ENCODE measurements around the gene NRL. TPM values are rescaled to one million over a fixed set of nuclear protein-coding genes. Genes with fewer than 3 reads are reported as not detected.

Gene NRL
- polyA plus RNA-seq, 2 of the 4 experiments (the other 2 are of a cell fraction): 0.93 to 0.97 TPM

DNA sequence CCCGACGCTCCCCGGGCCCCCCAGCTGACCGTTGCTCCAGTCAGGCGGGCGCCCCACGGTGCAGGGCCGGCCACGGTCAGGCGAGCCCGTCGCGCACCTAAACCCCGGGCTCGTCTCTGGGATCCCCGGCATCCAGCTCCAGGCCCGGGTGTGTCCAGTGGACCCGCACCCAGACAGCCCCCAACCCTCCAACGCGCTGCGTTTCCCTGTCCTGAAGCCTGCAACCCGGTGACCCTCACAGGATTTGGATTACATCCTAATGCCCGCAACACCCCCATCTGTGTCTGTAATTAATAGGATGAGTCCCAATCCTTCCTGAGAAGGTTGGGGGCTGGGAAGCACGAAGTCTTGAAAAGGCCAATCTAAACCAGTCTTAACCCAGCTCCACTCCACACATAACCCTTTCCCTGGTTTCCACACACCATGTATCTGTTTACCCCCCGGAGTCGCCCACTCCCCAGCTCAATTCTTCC is 33.0 kb downstream of the NRL start (continued):
- TF ChIP-seq, protein P1, sequence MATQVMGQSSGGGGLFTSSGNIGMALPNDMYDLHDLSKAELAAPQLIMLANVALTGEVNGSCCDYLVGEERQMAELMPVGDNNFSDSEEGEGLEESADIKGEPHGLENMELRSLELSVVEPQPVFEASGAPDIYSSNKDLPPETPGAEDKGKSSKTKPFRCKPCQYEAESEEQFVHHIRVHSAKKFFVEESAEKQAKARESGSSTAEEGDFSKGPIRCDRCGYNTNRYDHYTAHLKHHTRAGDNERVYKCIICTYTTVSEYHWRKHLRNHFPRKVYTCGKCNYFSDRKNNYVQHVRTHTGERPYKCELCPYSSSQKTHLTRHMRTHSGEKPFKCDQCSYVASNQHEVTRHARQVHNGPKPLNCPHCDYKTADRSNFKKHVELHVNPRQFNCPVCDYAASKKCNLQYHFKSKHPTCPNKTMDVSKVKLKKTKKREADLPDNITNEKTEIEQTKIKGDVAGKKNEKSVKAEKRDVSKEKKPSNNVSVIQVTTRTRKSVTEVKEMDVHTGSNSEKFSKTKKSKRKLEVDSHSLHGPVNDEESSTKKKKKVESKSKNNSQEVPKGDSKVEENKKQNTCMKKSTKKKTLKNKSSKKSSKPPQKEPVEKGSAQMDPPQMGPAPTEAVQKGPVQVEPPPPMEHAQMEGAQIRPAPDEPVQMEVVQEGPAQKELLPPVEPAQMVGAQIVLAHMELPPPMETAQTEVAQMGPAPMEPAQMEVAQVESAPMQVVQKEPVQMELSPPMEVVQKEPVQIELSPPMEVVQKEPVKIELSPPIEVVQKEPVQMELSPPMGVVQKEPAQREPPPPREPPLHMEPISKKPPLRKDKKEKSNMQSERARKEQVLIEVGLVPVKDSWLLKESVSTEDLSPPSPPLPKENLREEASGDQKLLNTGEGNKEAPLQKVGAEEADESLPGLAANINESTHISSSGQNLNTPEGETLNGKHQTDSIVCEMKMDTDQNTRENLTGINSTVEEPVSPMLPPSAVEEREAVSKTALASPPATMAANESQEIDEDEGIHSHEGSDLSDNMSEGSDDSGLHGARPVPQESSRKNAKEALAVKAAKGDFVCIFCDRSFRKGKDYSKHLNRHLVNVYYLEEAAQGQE (IDR thresholded peaks at IDR 0.05): no peak
- TF ChIP-seq HEYL (CRISPR knock-in tag; IDR thresholded peaks at IDR 0.05) (no peak), SMC3 (IDR thresholded peaks at IDR 0.05) (no peak), NPAS2 (CRISPR knock-in tag; IDR thresholded peaks at IDR 0.05; ENCODE audit: borderline replicate concordance) (no peak), RCOR1 (IDR thresholded peaks at IDR 0.05; ENCODE audit: low read depth, low read length) (no peak)
- TF ChIP-seq, protein P2, sequence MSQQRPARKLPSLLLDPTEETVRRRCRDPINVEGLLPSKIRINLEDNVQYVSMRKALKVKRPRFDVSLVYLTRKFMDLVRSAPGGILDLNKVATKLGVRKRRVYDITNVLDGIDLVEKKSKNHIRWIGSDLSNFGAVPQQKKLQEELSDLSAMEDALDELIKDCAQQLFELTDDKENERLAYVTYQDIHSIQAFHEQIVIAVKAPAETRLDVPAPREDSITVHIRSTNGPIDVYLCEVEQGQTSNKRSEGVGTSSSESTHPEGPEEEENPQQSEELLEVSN (IDR thresholded peaks at IDR 0.05; ENCODE audit: borderline replicate concordance, low read depth): no peak

DNA sequence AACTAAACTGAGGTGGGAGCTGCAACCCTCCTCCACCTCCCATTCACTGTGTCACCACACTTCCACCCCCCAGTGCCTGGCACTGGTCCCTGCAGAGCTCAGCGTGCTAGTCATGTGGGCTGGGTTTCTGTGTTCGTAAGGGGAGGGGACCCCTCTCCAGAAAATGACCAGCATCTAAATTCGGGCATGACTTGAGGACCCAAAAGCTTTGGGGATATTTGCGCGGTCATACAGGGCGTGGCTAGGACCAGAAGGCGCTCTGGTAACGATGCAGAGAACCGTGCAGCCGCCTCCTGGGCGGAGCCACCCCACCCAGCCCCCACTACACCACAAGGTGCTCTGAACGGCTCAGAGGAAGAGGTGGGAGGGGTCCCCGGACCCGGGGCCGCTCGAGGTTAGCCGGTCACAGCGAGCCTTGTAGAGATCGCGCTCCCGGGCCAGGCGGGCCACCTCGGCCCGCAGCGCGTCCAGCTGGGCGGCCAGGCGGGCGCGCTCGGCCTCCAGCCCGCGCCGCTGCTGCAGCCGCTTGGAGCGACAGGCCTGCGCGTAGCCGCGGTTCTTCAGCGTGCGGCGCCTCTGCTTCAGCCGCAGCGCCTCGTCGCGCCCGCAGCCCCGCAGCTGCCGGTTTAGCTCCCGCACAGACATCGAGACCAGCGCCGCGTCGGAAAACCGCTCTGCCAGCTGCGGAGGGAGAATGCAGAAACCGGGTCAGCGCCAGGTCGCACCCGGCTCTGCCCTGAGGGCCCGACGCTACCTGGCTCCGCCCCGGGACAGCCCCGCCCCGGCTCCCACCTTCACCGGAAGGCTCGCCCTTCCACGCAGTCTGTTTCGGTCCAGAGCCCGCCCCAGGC is 33.6 kb downstream of the NRL start:
- DNase-seq (ENCODE audit: low read depth in 1 of 2, low spot score in 1 of 2): peak; percentile 28 to 67
- FAIRE-seq: no peak
- Histone ChIP-seq H3K27ac (peak overlapping the region; percentile 92 to 93), H3K4me1 (peaks cover 15% of the 10 kb centered on the region), H3K4me3 (peak overlapping the region; percentile 79), H3K9me3 (no peaks in the 10 kb centered on the region), H3K4me2 (peak overlapping the region; percentile 82)
- TF ChIP-seq, protein P3, sequence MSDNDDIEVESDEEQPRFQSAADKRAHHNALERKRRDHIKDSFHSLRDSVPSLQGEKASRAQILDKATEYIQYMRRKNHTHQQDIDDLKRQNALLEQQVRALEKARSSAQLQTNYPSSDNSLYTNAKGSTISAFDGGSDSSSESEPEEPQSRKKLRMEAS (IDR thresholded peaks at IDR 0.05): peak; percentile 25; the same call in 1 of the 2 replicates
- TF ChIP-seq HEYL (CRISPR knock-in tag; IDR thresholded peaks at IDR 0.05) (no peak), SREBF2 (IDR thresholded peaks at IDR 0.05) (no peak), PBX3 (IDR thresholded peaks at IDR 0.05) (no peak), POLR2A (IDR thresholded peaks at IDR 0.05; ENCODE audit: low read length) (peak; percentile 46), USF2 (IDR thresholded peaks at IDR 0.05) (peak; percentile 26; the same call in 1 of the 2 replicates), RARB (CRISPR knock-in tag; IDR thresholded peaks at IDR 0.05) (no peak), JUN (IDR thresholded peaks at IDR 0.05) (peak; percentile 57 to 65; a peak in 1 of 5 replicates), ELK1 (IDR thresholded peaks at IDR 0.05; ENCODE audit: low read depth, low read length) (no peak), CEBPB (IDR thresholded peaks at IDR 0.05) (no peak), ZC3H11A (IDR thresholded peaks at IDR 0.05) (no peak), HOXB13 (CRISPR knock-in tag; IDR thresholded peaks at IDR 0.05; ENCODE audit: low read depth) (no peak), KDM1A (IDR thresholded peaks at IDR 0.05; ENCODE audit: low read depth) (no peak)
- TF ChIP-seq, protein P2 (IDR thresholded peaks at IDR 0.05; ENCODE audit: borderline replicate concordance, low read depth): peak; percentile 41; the same call in 1 of the 2 replicates
- ChIA-PET POLR2A (interaction anchor here (0.8 to 2.7 kb wide), 8 partner anchors 9 to 60 kb away, joined by 3 to 16 read pairs (median 6); partner anchors contain the start of genes CPNE6, DCAF11, EMC9 and NRL), CTCF (interaction anchor here (0.7 to 8.4 kb wide), 14 partner anchors 11 to 216 kb away, joined by 3 to 106 read pairs (median 6); partner anchors contain the start of genes CARMIL3, DCAF11, IRF9 and NRL)
- WGBS (ENCODE audit: missing lambda C conversion rate): 3% methylated on average over 14 of the region's 74 CpGs
- ATAC-seq: peak; percentile 88 to 90
